Tibial nerve (tissue), 4 donors: Measurements from ENCODE around the gene SPTY2D1. TPM values are rescaled to one million over a fixed set of nuclear protein-coding genes. Genes with fewer than 3 reads are reported as not detected.
"Not testable (repeated sequence)": the region's sequence is repeated elsewhere in the genome, so short reads cannot be mapped to it uniquely, and the experiment has no call there.

Experiments
- DNase-seq, 2 donors: peaks; one replicate each; pipeline ENCODE4 v3.0.0-alpha.2; 2019; ENCODE audit warnings: low spot score in 2 of 2
- H3K27ac ChIP-seq, 4 donors: fragments of 200-600 bp; sonication (generic) in 3 of 4; one replicate each; pipeline ENCODE4 v1.5.1; 2017 to 2019; ENCODE audit warnings: mild to moderate bottlenecking in 1 of 4
- H3K27me3 ChIP-seq, 2 donors: fragments of 200-600 bp; sonication (generic) in 1 of 2; one replicate each; pipeline versions ENCODE4 v1.5.1 to v1.6.0; 2017 to 2019
- H3K36me3 ChIP-seq, 3 donors: fragments of 200-600 bp; sonication (generic); one replicate each; pipeline ENCODE4 v1.5.1; 2018 to 2019
- H3K4me1 ChIP-seq, 4 donors: fragments of 200-600 bp; sonication (generic) in 3 of 4; one replicate each; pipeline ENCODE4 v1.5.1; 2017 to 2019
- H3K4me3 ChIP-seq, 4 donors: fragments of 200-600 bp; sonication (generic) in 3 of 4; one replicate each; pipeline ENCODE4 v1.5.1; 2017 to 2019; ENCODE audit warnings: mild to moderate bottlenecking in 1 of 4, moderate library complexity in 1 of 4
- H3K9me3 ChIP-seq, 4 donors: fragments of 200-600 bp; sonication (generic) in 3 of 4; one replicate each; pipeline ENCODE4 v1.5.1; 2017 to 2019
- EP300 ChIP-seq, 2 donors: sonication (generic); formaldehyde crosslinking; IDR thresholded peaks; one replicate each; pipeline ENCODE4 v1.6.1; 2017; ENCODE audit warnings: antibody characterized with exemption in 2 of 2, mild to moderate bottlenecking in 1 of 2
- POLR2A ChIP-seq, 2 donors: fragments of 450-650 bp; IDR thresholded peaks; one replicate each; pipeline ENCODE4 v1.6.1; 2017; ENCODE audit warnings: antibody characterized with exemption in 2 of 2, mild to moderate bottlenecking in 2 of 2, moderate library complexity in 2 of 2
- WGBS, 2 donors: methylation state at CpG; one replicate each; pipeline ENCODE4 v1.1.5; 2018; 5-methylcytosine and 5-hydroxymethylcytosine counted together
- total RNA-seq, 4 donors: library from RNA; depleted of rRNA; stranded (reverse); fragments of >200 nt; gene quantifications; one replicate each; pipeline ENCODE4 v1.1.0, GENCODE V29; 2016
- TF ChIP-seq, protein P1 (sequence below), 5 experiments: fragments of 200-600 bp in 3 of 5; fragments of 450-650 bp in 2 of 5; sonication (generic) in 3 of 5; IDR thresholded peaks; one replicate each; pipeline ENCODE4 v1.5.1; 2016 to 2019; ENCODE audit warnings: antibody characterized with exemption in 5 of 5, mild to moderate bottlenecking in 3 of 5, moderate library complexity in 2 of 5

The SPTY2D1 gene
- total RNA-seq, 4 donors from 2014 or later, result 12.3 to 24.3 (median 16.9) TPM

DNA sequence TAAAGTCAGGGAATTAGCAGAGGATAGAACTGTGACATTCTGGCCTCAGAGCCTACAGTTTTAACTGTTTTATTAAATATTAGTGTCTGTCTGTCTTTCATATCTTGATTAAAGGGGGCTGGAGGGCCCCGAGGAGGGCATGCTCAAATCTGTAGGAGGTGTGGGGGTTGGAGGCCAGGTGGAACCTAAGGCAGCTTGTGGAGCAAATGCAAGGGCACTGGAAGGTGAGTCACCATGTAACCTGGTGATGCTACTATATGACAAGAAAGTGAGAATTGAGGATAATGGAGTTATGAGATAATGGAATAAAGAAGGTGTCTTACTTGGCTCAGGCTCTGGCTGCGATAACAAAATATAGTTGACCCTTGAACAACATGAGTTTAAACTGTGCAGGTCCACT lies 37.1 kb upstream of the SPTY2D1 start:
- H3K27me3 ChIP-seq, result no peaks in the 10 kb centered on the region
- no peak for DNase-seq
- no peaks in the 10 kb centered on the region for H3K4me1 ChIP-seq
- H3K36me3 ChIP-seq, result no peaks in the 10 kb centered on the region
- no peak overlapping the region for H3K4me3 ChIP-seq
- H3K27ac ChIP-seq, result no peak overlapping the region
- no peaks in the 10 kb centered on the region for H3K9me3 ChIP-seq
- WGBS, 2 donors, result 86 to 87% methylated on average over 2 of the region's 2 CpGs
- TF ChIP-seq, protein P1, sequence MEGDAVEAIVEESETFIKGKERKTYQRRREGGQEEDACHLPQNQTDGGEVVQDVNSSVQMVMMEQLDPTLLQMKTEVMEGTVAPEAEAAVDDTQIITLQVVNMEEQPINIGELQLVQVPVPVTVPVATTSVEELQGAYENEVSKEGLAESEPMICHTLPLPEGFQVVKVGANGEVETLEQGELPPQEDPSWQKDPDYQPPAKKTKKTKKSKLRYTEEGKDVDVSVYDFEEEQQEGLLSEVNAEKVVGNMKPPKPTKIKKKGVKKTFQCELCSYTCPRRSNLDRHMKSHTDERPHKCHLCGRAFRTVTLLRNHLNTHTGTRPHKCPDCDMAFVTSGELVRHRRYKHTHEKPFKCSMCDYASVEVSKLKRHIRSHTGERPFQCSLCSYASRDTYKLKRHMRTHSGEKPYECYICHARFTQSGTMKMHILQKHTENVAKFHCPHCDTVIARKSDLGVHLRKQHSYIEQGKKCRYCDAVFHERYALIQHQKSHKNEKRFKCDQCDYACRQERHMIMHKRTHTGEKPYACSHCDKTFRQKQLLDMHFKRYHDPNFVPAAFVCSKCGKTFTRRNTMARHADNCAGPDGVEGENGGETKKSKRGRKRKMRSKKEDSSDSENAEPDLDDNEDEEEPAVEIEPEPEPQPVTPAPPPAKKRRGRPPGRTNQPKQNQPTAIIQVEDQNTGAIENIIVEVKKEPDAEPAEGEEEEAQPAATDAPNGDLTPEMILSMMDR (IDR thresholded peaks at IDR 0.05), result no peak

DNA sequence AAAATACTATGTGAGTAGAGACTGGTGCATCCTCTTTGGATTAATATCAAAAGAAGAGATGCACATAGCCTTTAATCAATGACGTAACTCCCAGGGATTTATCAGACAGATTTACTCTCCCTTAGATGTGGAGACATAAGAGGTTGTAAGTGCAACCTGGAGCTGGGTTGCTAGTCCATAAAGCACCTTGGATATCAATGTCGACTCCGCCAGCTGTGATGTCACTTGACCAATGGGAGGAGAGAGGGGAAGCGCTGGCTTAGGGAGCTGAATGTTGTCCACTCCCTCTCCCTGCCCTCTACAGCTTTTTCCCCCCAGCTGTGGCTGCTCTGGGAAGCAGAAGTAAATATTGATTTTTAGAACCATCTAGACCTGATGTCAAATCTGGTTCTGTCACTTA lies 35.6 kb upstream of the SPTY2D1 start:
- Histone ChIP-seq H3K27ac (no peak overlapping the region), H3K9me3 (no peaks in the 10 kb centered on the region), H3K36me3 (no peaks in the 10 kb centered on the region), H3K4me3 (no peak overlapping the region), H3K27me3 (no peaks in the 10 kb centered on the region), H3K4me1 (no peaks in the 10 kb centered on the region)
- 71 to 77% methylated on average over 4 of the region's 4 CpGs for WGBS, 2 donors
- DNase-seq, result no peak
- no peak for TF ChIP-seq POLR2A (IDR thresholded peaks at IDR 0.05)
- TF ChIP-seq, protein P1 (IDR thresholded peaks at IDR 0.05), result no peak
- no peak for TF ChIP-seq EP300 (IDR thresholded peaks at IDR 0.05)

DNA sequence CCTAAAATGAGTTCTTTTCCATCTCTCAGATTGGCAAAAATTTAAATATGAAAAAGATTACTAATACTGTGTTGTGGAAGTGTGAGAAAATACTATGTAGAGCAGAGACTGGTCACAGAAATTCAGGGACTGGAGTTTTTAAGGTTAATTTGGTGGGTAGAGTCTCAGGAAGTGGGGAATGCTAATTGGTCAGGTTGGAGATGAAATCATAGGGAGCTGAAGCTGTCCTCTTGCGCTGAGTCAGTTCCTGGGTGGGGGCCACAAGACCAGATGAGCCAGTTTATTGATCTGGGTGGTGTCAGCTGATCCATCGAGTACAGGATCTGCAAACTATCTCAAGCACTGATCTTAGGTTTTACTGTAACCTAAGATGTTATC lies 35.1 kb upstream of the SPTY2D1 start:
- Histone ChIP-seq H3K4me3 (no peak overlapping the region), H3K27ac (no peak overlapping the region), H3K4me1 (no peaks in the 10 kb centered on the region), H3K27me3 (no peaks in the 10 kb centered on the region), H3K9me3 (no peaks in the 10 kb centered on the region), H3K36me3 (no peaks in the 10 kb centered on the region)
- WGBS, 2 donors, result 17 to 30% methylated on average over 2 of the region's 2 CpGs
- DNase-seq, result no peak
- TF ChIP-seq POLR2A (IDR thresholded peaks at IDR 0.05) (no peak), EP300 (IDR thresholded peaks at IDR 0.05) (no peak)
- TF ChIP-seq, protein P1 (IDR thresholded peaks at IDR 0.05), result no peak

DNA sequence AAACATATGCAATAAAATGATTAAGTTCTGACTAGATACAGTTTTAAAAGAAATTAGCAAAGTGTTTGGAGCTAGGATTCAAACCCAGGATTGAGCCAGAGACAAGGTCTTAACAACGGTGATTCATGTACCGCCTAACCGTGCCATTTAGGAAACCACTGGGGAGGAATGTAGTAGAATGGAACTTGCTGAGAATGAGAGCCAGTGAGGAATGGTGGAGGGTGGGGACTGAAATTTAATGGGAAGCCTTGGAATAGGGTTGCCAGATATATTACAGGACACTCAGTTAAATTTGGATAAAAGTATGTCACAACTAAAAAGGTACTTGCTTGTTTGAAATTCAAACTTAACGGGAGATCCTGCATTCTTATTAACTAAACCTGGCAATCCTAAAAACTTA lies 34.0 kb upstream of the SPTY2D1 start:
- DNase-seq, result no peak
- H3K27me3 ChIP-seq, result no peaks in the 10 kb centered on the region
- H3K27ac ChIP-seq, result no peak overlapping the region
- H3K4me3 ChIP-seq, result no peak overlapping the region
- H3K36me3 ChIP-seq, result no peaks in the 10 kb centered on the region
- no peaks in the 10 kb centered on the region for H3K4me1 ChIP-seq
- no peak for TF ChIP-seq POLR2A (IDR thresholded peaks at IDR 0.05)
- TF ChIP-seq, protein P1 (IDR thresholded peaks at IDR 0.05), result no peak
- TF ChIP-seq EP300 (IDR thresholded peaks at IDR 0.05), result no peak
- 87 to 89% methylated on average over 4 of the region's 4 CpGs for WGBS, 2 donors
- no peaks in the 10 kb centered on the region for H3K9me3 ChIP-seq

DNA sequence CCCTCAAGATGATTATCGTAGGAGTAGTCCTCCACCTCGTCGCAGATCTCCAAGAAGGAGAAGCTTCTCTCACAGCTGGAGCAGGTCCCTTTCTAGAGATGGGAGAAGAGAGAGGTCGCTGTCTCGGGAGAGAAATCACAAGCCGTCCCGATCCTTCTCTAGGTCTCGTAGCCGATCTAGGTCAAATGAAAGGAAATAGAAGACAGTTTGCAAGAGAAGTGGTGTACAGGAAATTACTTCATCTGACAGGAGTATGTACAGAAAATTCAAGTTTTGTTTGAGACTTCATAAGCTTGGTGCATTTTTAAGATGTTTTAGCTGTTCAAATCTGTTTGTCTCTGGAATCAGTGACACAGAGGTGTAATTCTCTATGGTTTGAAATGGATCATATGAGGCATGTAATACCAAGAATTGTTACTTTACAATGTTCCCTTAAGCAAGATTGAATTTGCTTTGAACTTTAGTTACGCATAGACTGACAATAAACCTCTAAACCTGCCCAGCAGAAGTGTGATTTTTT lies 31.3 kb upstream of the SPTY2D1 start:
- not testable (repeated sequence) for H3K27ac ChIP-seq, H3K4me3 ChIP-seq, H3K36me3 ChIP-seq, H3K27me3 ChIP-seq, DNase-seq, H3K4me1 ChIP-seq, H3K9me3 ChIP-seq
- 59 to 80% methylated on average over 10 of the region's 10 CpGs for WGBS, 2 donors

DNA sequence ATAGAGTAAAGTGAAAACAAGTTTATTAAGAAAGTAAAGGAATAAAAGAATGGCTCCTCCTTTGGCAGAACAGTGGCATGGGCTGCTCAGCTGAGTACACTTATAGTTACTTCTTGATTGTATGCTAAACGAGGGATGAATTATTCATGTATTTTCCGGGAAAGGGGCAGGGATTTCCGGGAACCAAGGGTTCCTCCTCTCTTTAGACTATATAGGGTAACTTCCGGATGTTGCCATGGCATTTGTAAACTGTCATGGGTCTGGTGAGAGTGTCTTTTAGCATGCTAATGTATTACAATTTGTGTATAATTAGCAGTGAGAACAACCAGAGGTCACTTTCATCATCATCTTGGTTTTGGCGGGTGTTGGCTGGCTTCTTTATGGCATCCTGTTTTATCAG lies 23.5 kb upstream of the SPTY2D1 start:
- Histone ChIP-seq H3K4me3 (no peak overlapping the region), H3K27me3 (no peaks in the 10 kb centered on the region), H3K9me3 (peaks cover 0 to 9% (median 0%) of the 10 kb centered on the region in 4 donors), H3K4me1 (no peaks in the 10 kb centered on the region), H3K36me3 (no peaks in the 10 kb centered on the region), H3K27ac (no peak overlapping the region)
- 85 to 90% methylated on average over 5 of the region's 5 CpGs for WGBS, 2 donors
- no peak for DNase-seq
- TF ChIP-seq POLR2A (IDR thresholded peaks at IDR 0.05), result no peak
- no peak for TF ChIP-seq EP300 (IDR thresholded peaks at IDR 0.05)
- TF ChIP-seq, protein P1 (IDR thresholded peaks at IDR 0.05), result no peak
